Activated CD4-positive, alpha-beta T cell treated with anti-CD3 and anti-CD28 coated beads for 36 hours (primary cell): Measurements from ENCODE around the gene ATG13. TPM values are rescaled to one million over a fixed set of nuclear protein-coding genes. Genes with fewer than 3 reads are reported as not detected.

ENCODE experiments used
- ATAC-seq: fragments of 200-7000 bp; cut with Tn5 transposase; one replicate; pipeline ENCODE4 v1.10.0; 2021; ENCODE audit warnings: mild to moderate bottlenecking, moderate library complexity
- CTCF ChIA-PET: fragments of 350-600 bp; sonication (Branson Sonifier 250); formaldehyde crosslinking; loops from one replicate; lab custom pipeline; 2021; ENCODE audit warnings: antibody characterized with exemption; lab: Charles Lee
- POLR2A ChIA-PET: fragments of 350-600 bp; sonication (Branson Sonifier 250); formaldehyde crosslinking; loops from one replicate; lab custom pipeline; 2021; ENCODE audit warnings: antibody characterized with exemption, inconsistent platforms; lab: Charles Lee
- DNase-seq: peaks from one replicate; pipeline ENCODE4 v3.0.0-alpha.2; 2020
- H3K27ac Mint-ChIP-seq: one replicate; pipeline ENCODE4 v1.8.0; 2021; ENCODE audit warnings: mixed read lengths
- H3K27me3 Mint-ChIP-seq: one replicate; pipeline ENCODE4 v1.8.0; 2021; ENCODE audit warnings: mixed read lengths
- H3K36me3 Mint-ChIP-seq: one replicate; pipeline ENCODE4 v1.8.0; 2021; ENCODE audit warnings: low read depth, mixed read lengths
- H3K4me1 Mint-ChIP-seq: one replicate; pipeline ENCODE4 v1.8.0; 2021; ENCODE audit warnings: mixed read lengths
- H3K4me3 Mint-ChIP-seq: one replicate; pipeline ENCODE4 v1.8.0; 2021; ENCODE audit warnings: mild to moderate bottlenecking, moderate library complexity, mixed read lengths
- H3K9me3 Mint-ChIP-seq: one replicate; pipeline ENCODE4 v1.8.0; 2021; ENCODE audit warnings: low read depth, mixed read lengths
- intact Hi-C, 2 experiments: fragments of 100-400 bp; cut with DNase I in 1 of 2; cut with micrococcal nuclease in 1 of 2; formaldehyde crosslinking; loops; one replicate each; pipeline versions ENCODE4 v1.14.2 to v1.15.1; 2022 to 2024; cut with DNase I, micrococcal nuclease
- total RNA-seq, 2 experiments: library from RNA; stranded (reverse); gene quantifications; one replicate each; pipeline ENCODE4 v1.2.3, GENCODE V29; 2021

The ATG13 gene
- total RNA-seq, 2 experiments from 2014 or later = 39.4 to 56.4 TPM

- no peak overlapping the region for H3K27ac Mint-ChIP-seq
Measured at GRCh38 chr11:46630237-46630636, 12.9 kb downstream of the ATG13 start.

GRCh38 chr11:46631676-46632075 is 14.3 kb downstream of the ATG13 start:
- no peak overlapping the region for H3K27ac Mint-ChIP-seq
- ChIA-PET POLR2A (no interaction called here), CTCF (interaction anchor here (1.3 kb wide), 1 partner anchor 14 kb away, joined by 3 read pairs; the partner anchor contains the start of genes ATG13 and HARBI1)
- H3K36me3 Mint-ChIP-seq = peaks cover 17% of the 10 kb centered on the region
- DNase-seq (no peak), ATAC-seq (no peak)
- no peak overlapping the region for H3K4me3 Mint-ChIP-seq
- no peaks in the 10 kb centered on the region for H3K27me3 Mint-ChIP-seq
- no peaks in the 10 kb centered on the region for H3K9me3 Mint-ChIP-seq
- intact Hi-C loops = no loop called here
- H3K4me1 Mint-ChIP-seq = no peaks in the 10 kb centered on the region

More at GRCh38 chr11:46630237-46630636, 12.9 kb downstream of the ATG13 start:
- peaks cover 19% of the 10 kb centered on the region for H3K36me3 Mint-ChIP-seq
- ATAC-seq (no peak), DNase-seq (no peak)
- CTCF ChIA-PET = interaction anchor here (0.7 to 1.3 kb wide), 2 partner anchors 12 to 13 kb away, joined by 3 read pairs; partner anchors contain the start of genes ATG13 and HARBI1
- intact Hi-C loops = no loop called here
- no peak overlapping the region for H3K4me3 Mint-ChIP-seq
- no peaks in the 10 kb centered on the region for H3K27me3 Mint-ChIP-seq
- H3K4me1 Mint-ChIP-seq = peaks cover 1% of the 10 kb centered on the region
- POLR2A ChIA-PET = interaction anchor here (1.4 kb wide), 1 partner anchor 12 kb away, joined by 3 read pairs; no protein-coding TSS in a partner anchor
- H3K9me3 Mint-ChIP-seq = no peaks in the 10 kb centered on the region

- Mint-ChIP-seq H3K27me3 (no peaks in the 10 kb centered on the region), H3K36me3 (peaks cover 16% of the 10 kb centered on the region), H3K27ac (no peak overlapping the region), H3K9me3 (no peaks in the 10 kb centered on the region), H3K4me1 (no peaks in the 10 kb centered on the region), H3K4me3 (no peak overlapping the region)
- ChIA-PET POLR2A (no interaction called here), CTCF (no interaction called here)
- no peak for DNase-seq
- intact Hi-C loops = no loop called here
- ATAC-seq = no peak
Measured at GRCh38 chr11:46632502-46632901, 15.1 kb downstream of the ATG13 start.

- Mint-ChIP-seq H3K27me3 (no peaks in the 10 kb centered on the region), H3K27ac (no peak overlapping the region), H3K9me3 (no peaks in the 10 kb centered on the region), H3K4me1 (no peaks in the 10 kb centered on the region), H3K36me3 (peaks cover 19% of the 10 kb centered on the region), H3K4me3 (no peak overlapping the region)
- ChIA-PET POLR2A (interaction anchor here (0.6 kb wide), 1 partner anchor 302 kb away, joined by 3 read pairs; no protein-coding TSS in a partner anchor), CTCF (interaction anchor here (1.1 kb wide), 1 partner anchor 15 kb away, joined by 5 read pairs; no protein-coding TSS in a partner anchor)
- ATAC-seq (no peak), DNase-seq (no peak)
- intact Hi-C loops = no loop called here
Measured at GRCh38 chr11:46633291-46634217, 16.2 kb downstream of the ATG13 start.

GRCh38 chr11:46635557-46636139 is 18.3 kb downstream of the ATG13 start:
- DNase-seq = no peak
- CTCF ChIA-PET = no interaction called here
- no peak for ATAC-seq
- H3K36me3 Mint-ChIP-seq = peaks cover 27% of the 10 kb centered on the region
- H3K9me3 Mint-ChIP-seq = no peaks in the 10 kb centered on the region
- no peaks in the 10 kb centered on the region for H3K27me3 Mint-ChIP-seq
- no peak overlapping the region for H3K4me3 Mint-ChIP-seq
- intact Hi-C loops = no loop called here
- peaks cover 5% of the 10 kb centered on the region for H3K4me1 Mint-ChIP-seq
- POLR2A ChIA-PET = no interaction called here
- H3K27ac Mint-ChIP-seq = no peak overlapping the region

- Mint-ChIP-seq H3K27me3 (no peaks in the 10 kb centered on the region), H3K4me3 (no peak overlapping the region), H3K27ac (no peak overlapping the region), H3K4me1 (peaks cover 5% of the 10 kb centered on the region), H3K36me3 (peaks cover 26% of the 10 kb centered on the region), H3K9me3 (no peaks in the 10 kb centered on the region)
- POLR2A ChIA-PET = no interaction called here
- ATAC-seq (no peak), DNase-seq (no peak)
- intact Hi-C loops = no loop called here
- CTCF ChIA-PET = interaction anchor here (1.5 to 1.6 kb wide), 2 partner anchors 20 to 42 kb away, joined by 4 to 5 read pairs; partner anchors contain the start of gene ATG13
Measured at GRCh38 chr11:46637546-46637945, 20.2 kb downstream of the ATG13 start.

GRCh38 chr11:46639197-46639839 is 22.0 kb downstream of the ATG13 start:
- H3K27ac Mint-ChIP-seq = no peak overlapping the region
- no peak for ATAC-seq
- POLR2A ChIA-PET = interaction anchor here (0.6 kb wide), 1 partner anchor 565 kb away, joined by 4 read pairs; no protein-coding TSS in a partner anchor

GRCh38 chr11:46640036-46640788 is 22.9 kb downstream of the ATG13 start:
- peaks cover 29% of the 10 kb centered on the region for H3K36me3 Mint-ChIP-seq
- intact Hi-C loops = no loop called here
- no peak for DNase-seq
- ATAC-seq = no peak
- no peak overlapping the region for H3K4me3 Mint-ChIP-seq
- ChIA-PET CTCF (interaction anchor here (0.6 kb wide), 2 partner anchors 26 to 943 kb away, joined by 3 to 4 read pairs; no protein-coding TSS in a partner anchor), POLR2A (no interaction called here)
- H3K27me3 Mint-ChIP-seq = no peaks in the 10 kb centered on the region
- H3K27ac Mint-ChIP-seq = no peak overlapping the region
- no peaks in the 10 kb centered on the region for H3K9me3 Mint-ChIP-seq
- peaks cover 5% of the 10 kb centered on the region for H3K4me1 Mint-ChIP-seq

More at GRCh38 chr11:46639197-46639839, 22.0 kb downstream of the ATG13 start:
- Mint-ChIP-seq H3K9me3 (no peaks in the 10 kb centered on the region), H3K27me3 (no peaks in the 10 kb centered on the region), H3K4me3 (no peak overlapping the region), H3K4me1 (peaks cover 5% of the 10 kb centered on the region), H3K36me3 (peaks cover 26% of the 10 kb centered on the region)
- DNase-seq = no peak
- intact Hi-C loops = no loop called here
- CTCF ChIA-PET = no interaction called here

GRCh38 chr11:46641639-46642038 is 24.3 kb downstream of the ATG13 start:
- intact Hi-C loops = no loop called here
- ChIA-PET CTCF (no interaction called here), POLR2A (interaction anchor here (0.6 to 0.7 kb wide), 2 partner anchors 14 to 23 kb away, joined by 3 to 4 read pairs; no protein-coding TSS in a partner anchor)
- DNase-seq = no peak
- H3K27me3 Mint-ChIP-seq = no peaks in the 10 kb centered on the region
- H3K4me3 Mint-ChIP-seq = no peak overlapping the region
- H3K4me1 Mint-ChIP-seq = peaks cover 5% of the 10 kb centered on the region
- peaks cover 28% of the 10 kb centered on the region for H3K36me3 Mint-ChIP-seq
- no peak overlapping the region for H3K27ac Mint-ChIP-seq
- no peak for ATAC-seq
- no peaks in the 10 kb centered on the region for H3K9me3 Mint-ChIP-seq

- no peak for DNase-seq
- no peak overlapping the region for H3K4me3 Mint-ChIP-seq
- ATAC-seq = no peak
- no peaks in the 10 kb centered on the region for H3K9me3 Mint-ChIP-seq
- POLR2A ChIA-PET = interaction anchor here (0.5 kb wide), 1 partner anchor 51 kb away, joined by 5 read pairs; no protein-coding TSS in a partner anchor
- H3K4me1 Mint-ChIP-seq = peaks cover 5% of the 10 kb centered on the region
- H3K36me3 Mint-ChIP-seq = peaks cover 31% of the 10 kb centered on the region
- CTCF ChIA-PET = interaction anchor here (0.6 to 0.8 kb wide), 5 partner anchors 18 to 392 kb away, joined by 3 to 5 read pairs (median 4); no protein-coding TSS in a partner anchor
- H3K27ac Mint-ChIP-seq = no peak overlapping the region
- intact Hi-C loops = no loop called here
- H3K27me3 Mint-ChIP-seq = no peaks in the 10 kb centered on the region
Measured at GRCh38 chr11:46642627-46643335, 25.4 kb downstream of the ATG13 start.
